CD14-positive monocyte (primary cell): Measurements from ENCODE around the gene CRTC3. TPM values are rescaled to one million over a fixed set of nuclear protein-coding genes. Genes with fewer than 3 reads are reported as not detected.

Experiments used
- DNase-seq, 3 donors: peaks; one replicate each; pipeline ENCODE4 v3.0.0-alpha.2; 2011 to 2022
- H2AFZ ChIP-seq: 2 replicates; pipeline ENCODE4 v1.6.0; 2012; ENCODE audit warnings: mild to moderate bottlenecking, low read depth, low read length, inconsistent platforms; ENCODE audit not compliant: insufficient read depth, poor library complexity, severe bottlenecking
- H3K27ac ChIP-seq, 2 donors: 1 replicate in 1 of 2; 2 replicates in 1 of 2; pipeline ENCODE4 v1.5.1; 2012 to 2013; ENCODE audit warnings: low read length in 2 of 2, control low read depth in 1 of 2, inconsistent platforms in 1 of 2, low read depth in 1 of 2, mild to moderate bottlenecking in 1 of 2
- H3K27me3 ChIP-seq, 2 donors: one replicate each; pipeline versions ENCODE4 v1.6.0 to v1.6.1; 2011 to 2013; ENCODE audit warnings: low read length in 2 of 2; ENCODE audit not compliant: control insufficient read depth in 2 of 2, insufficient read depth in 2 of 2
- H3K36me3 ChIP-seq, 2 donors: replicated peaks in 1 of 2; 1 replicate in 1 of 2; 2 replicates in 1 of 2; pipeline versions ENCODE4 v1.5.1 to v1.6.1; 2012 to 2013; ENCODE audit warnings: low read length in 2 of 2, control low read depth in 1 of 2, inconsistent platforms in 1 of 2, mild to moderate bottlenecking in 1 of 2; ENCODE audit not compliant: insufficient read depth in 2 of 2, control insufficient read depth in 1 of 2
- H3K4me1 ChIP-seq, 2 donors: 1 replicate in 1 of 2; 2 replicates in 1 of 2; pipeline versions ENCODE4 v1.5.1 to v1.6.1; 2012 to 2013; ENCODE audit warnings: low read length in 2 of 2, control low read depth in 1 of 2, inconsistent platforms in 1 of 2, mild to moderate bottlenecking in 1 of 2, moderate library complexity in 1 of 2; ENCODE audit not compliant: insufficient read depth in 2 of 2, control insufficient read depth in 1 of 2
- H3K4me2 ChIP-seq: replicated peaks from 2 replicates; pipeline ENCODE3; 2012; ENCODE audit warnings: low read length, moderate library complexity, mild to moderate bottlenecking; ENCODE audit not compliant: poor library complexity, severe bottlenecking; ENCODE audit errors: extremely low read depth
- H3K4me3 ChIP-seq, 3 experiments: fragments of 200-600 bp in 1 of 3; sonication (generic) in 1 of 3; replicated peaks in 1 of 3; 1 replicate in 2 of 3; 2 replicates in 1 of 3; pipeline ENCODE4 v1.5.1; 2011 to 2013; ENCODE audit warnings: low read length in 3 of 3, mild to moderate bottlenecking in 3 of 3, control low read depth in 2 of 3, low read depth in 2 of 3, inconsistent platforms in 1 of 3, moderate library complexity in 1 of 3
- H3K79me2 ChIP-seq: 2 replicates; pipeline ENCODE4 v1.6.0; 2012; ENCODE audit warnings: mild to moderate bottlenecking, control low read depth, inconsistent platforms, low read length, moderate library complexity; ENCODE audit not compliant: insufficient read depth
- H3K9ac ChIP-seq: 2 replicates; pipeline ENCODE4 v1.6.0; 2017; ENCODE audit warnings: low read length, mild to moderate bottlenecking; ENCODE audit not compliant: insufficient read depth, poor library complexity, severe bottlenecking
- H3K9me3 ChIP-seq, 2 donors: replicated peaks in 1 of 2; 1 replicate in 1 of 2; 2 replicates in 1 of 2; pipeline versions ENCODE4 v1.5.1 to v1.6.1; 2012 to 2013; ENCODE audit warnings: low read length in 2 of 2, control low read depth in 1 of 2; ENCODE audit not compliant: control insufficient read depth in 1 of 2, insufficient read depth in 1 of 2
- H4K20me1 ChIP-seq: 2 replicates; pipeline ENCODE4 v1.6.0; 2012; ENCODE audit warnings: mild to moderate bottlenecking, low read length, control low read depth, moderate library complexity; ENCODE audit not compliant: insufficient read depth
- H3K27ac Mint-ChIP-seq, 7 donors: one replicate each; pipeline ENCODE4 v1.8.0; 2020; ENCODE audit warnings: mild to moderate bottlenecking in 7 of 7, mixed read lengths in 7 of 7, moderate library complexity in 6 of 7, inconsistent platforms in 2 of 7
- H3K27me3 Mint-ChIP-seq, 3 donors: one replicate each; pipeline ENCODE4 v1.8.0; 2021 to 2022; ENCODE audit warnings: low read depth in 3 of 3, mild to moderate bottlenecking in 3 of 3, mixed read lengths in 3 of 3, moderate library complexity in 3 of 3, inconsistent platforms in 1 of 3
- H3K36me3 Mint-ChIP-seq, 2 donors: one replicate each; pipeline ENCODE4 v1.8.0; 2020; ENCODE audit warnings: mixed read lengths in 2 of 2, inconsistent platforms in 1 of 2, mild to moderate bottlenecking in 1 of 2
- H3K4me1 Mint-ChIP-seq: one replicate; pipeline ENCODE4 v1.8.0; 2020; ENCODE audit warnings: mild to moderate bottlenecking, mixed read lengths
- H3K4me3 Mint-ChIP-seq, 2 donors: one replicate each; pipeline ENCODE4 v1.8.0; 2020; ENCODE audit warnings: mild to moderate bottlenecking in 2 of 2, mixed read lengths in 2 of 2, moderate library complexity in 1 of 2
- H3K9me3 Mint-ChIP-seq, 7 donors: one replicate each; pipeline ENCODE4 v1.8.0; 2020 to 2022; ENCODE audit warnings: mixed read lengths in 7 of 7, mild to moderate bottlenecking in 6 of 7, moderate library complexity in 6 of 7, inconsistent platforms in 2 of 7
- WGBS: methylation state at CpG from one replicate; pipeline ENCODE4 v1.1.5; 2013; ENCODE audit warnings: missing lambda C conversion rate; ENCODE audit not compliant: insufficient coverage; 5-methylcytosine and 5-hydroxymethylcytosine counted together
- intact Hi-C, 2 donors: fragments of 100-400 bp; cut with micrococcal nuclease; formaldehyde crosslinking; loops; one replicate each; pipeline versions ENCODE4 v1.15.0 to v1.15.1; 2023
- polyA plus RNA-seq, 3 donors: library from polyadenylated mRNA; depleted of rRNA in 1 of 3; unstranded in 2 of 3; stranded (reverse) in 1 of 3; fragments of 300-500 nt in 2 of 3; fragments of >200 nt in 1 of 3; fragmentation: Illumina TruSeq in 2 of 3; gene quantifications; 1 replicate in 2 of 3; 2 replicates in 1 of 3; pipeline ENCODE4 v1.2.3, GENCODE V29; 2012 to 2021
- TF ChIP-seq, protein P1 (sequence below): fragments of 200-600 bp; IDR thresholded peaks from one replicate; pipeline ENCODE4 v1.8.0; 2022; ENCODE audit warnings: antibody characterized with exemption, mild to moderate bottlenecking

The CRTC3 gene
- polyA plus RNA-seq, 3 donors = 6.0 to 25.4 (median 12.2) TPM

DNA sequence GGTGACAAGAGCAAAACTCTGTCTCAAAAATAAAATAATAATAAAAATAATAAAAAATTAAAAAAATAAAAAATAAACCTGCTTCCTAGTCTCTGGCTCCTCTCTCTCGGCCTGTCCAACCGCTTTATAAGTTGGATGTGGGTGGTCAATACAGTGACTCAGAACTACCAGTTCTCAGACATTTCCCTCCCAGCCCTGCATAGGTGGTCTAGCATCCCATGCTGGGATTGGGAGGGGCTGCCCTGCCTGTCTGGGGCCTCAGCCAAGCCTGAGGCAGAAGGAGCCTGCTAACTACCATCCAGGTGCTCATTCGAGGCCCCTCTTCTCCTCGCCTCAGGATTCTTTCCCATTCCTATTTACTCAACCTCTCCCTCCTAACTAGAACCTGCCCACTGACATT, 154.2 kb downstream of the CRTC3 start:
- H3K4me3 Mint-ChIP-seq = no peak overlapping the region
- TF ChIP-seq, protein P1, sequence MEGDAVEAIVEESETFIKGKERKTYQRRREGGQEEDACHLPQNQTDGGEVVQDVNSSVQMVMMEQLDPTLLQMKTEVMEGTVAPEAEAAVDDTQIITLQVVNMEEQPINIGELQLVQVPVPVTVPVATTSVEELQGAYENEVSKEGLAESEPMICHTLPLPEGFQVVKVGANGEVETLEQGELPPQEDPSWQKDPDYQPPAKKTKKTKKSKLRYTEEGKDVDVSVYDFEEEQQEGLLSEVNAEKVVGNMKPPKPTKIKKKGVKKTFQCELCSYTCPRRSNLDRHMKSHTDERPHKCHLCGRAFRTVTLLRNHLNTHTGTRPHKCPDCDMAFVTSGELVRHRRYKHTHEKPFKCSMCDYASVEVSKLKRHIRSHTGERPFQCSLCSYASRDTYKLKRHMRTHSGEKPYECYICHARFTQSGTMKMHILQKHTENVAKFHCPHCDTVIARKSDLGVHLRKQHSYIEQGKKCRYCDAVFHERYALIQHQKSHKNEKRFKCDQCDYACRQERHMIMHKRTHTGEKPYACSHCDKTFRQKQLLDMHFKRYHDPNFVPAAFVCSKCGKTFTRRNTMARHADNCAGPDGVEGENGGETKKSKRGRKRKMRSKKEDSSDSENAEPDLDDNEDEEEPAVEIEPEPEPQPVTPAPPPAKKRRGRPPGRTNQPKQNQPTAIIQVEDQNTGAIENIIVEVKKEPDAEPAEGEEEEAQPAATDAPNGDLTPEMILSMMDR = no peak
- DNase-seq = no peak
- H3K27ac Mint-ChIP-seq = no peak overlapping the region
- no peaks in the 10 kb centered on the region for H3K27me3 Mint-ChIP-seq
- H3K9me3 Mint-ChIP-seq = peaks cover 0 to under 1% (median 0%) of the 10 kb centered on the region in 7 donors
- no peak overlapping the region for H3K27ac ChIP-seq
- no peaks in the 10 kb centered on the region for H3K27me3 ChIP-seq
- intact Hi-C loops = no loop called here
- no peaks in the 10 kb centered on the region for H4K20me1 ChIP-seq
- H3K9ac ChIP-seq = no peak overlapping the region
- H2AFZ ChIP-seq = no peak overlapping the region
- H3K4me2 ChIP-seq = no peak overlapping the region
- no peaks in the 10 kb centered on the region for H3K36me3 Mint-ChIP-seq
- H3K9me3 ChIP-seq = peaks cover 0 to under 1% of the 10 kb centered on the region in 2 donors
- no peak overlapping the region for H3K4me3 ChIP-seq
- H3K79me2 ChIP-seq = no peaks in the 10 kb centered on the region
- WGBS = 90% methylated on average over 1 of the region's 4 CpGs
- peaks cover 20% of the 10 kb centered on the region for H3K4me1 Mint-ChIP-seq
- H3K36me3 ChIP-seq = no peaks in the 10 kb centered on the region
- H3K4me1 ChIP-seq = peaks cover 17 to 20% of the 10 kb centered on the region in 2 donors

DNA sequence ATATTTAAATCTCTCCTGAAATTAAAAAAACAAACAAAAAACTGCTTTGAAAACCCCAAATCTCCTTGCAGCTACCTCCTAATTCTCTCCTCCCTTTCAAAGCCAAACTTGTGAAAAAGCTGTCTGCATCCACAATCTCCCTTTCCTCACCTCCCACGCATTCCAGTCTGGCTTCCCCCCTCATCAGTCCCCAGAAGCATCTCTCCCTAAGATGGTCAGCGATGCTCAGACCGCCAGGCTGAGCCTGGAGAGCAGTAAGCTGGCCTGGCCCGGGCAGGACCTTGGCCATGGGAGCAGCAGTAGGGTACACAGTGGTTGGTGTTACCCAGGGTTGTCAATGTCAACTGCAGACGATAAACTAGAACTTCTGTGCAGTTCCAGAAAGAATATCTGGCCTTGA, 154.6 kb downstream of the CRTC3 start:
- no peak for DNase-seq
- TF ChIP-seq, protein P1 = no peak
- Histone ChIP-seq H3K4me2 (no peak overlapping the region), H3K9ac (no peak overlapping the region), H3K79me2 (no peaks in the 10 kb centered on the region), H3K4me1 (peaks cover 17 to 20% of the 10 kb centered on the region in 2 donors), H3K27ac (no peak overlapping the region), H3K36me3 (no peaks in the 10 kb centered on the region), H2AFZ (no peak overlapping the region), H4K20me1 (no peaks in the 10 kb centered on the region), H3K9me3 (peaks cover 0 to 4% of the 10 kb centered on the region in 2 donors), H3K4me3 (no peak overlapping the region), H3K27me3 (no peaks in the 10 kb centered on the region)
- Mint-ChIP-seq H3K27me3 (no peaks in the 10 kb centered on the region), H3K27ac (no peak overlapping the region), H3K4me3 (no peak overlapping the region), H3K36me3 (no peaks in the 10 kb centered on the region), H3K4me1 (peaks cover 20% of the 10 kb centered on the region), H3K9me3 (peaks cover 0 to 4% (median 0%) of the 10 kb centered on the region in 7 donors)
- WGBS = 100% methylated on average over 4 of the region's 5 CpGs
- intact Hi-C loops = no loop called here
